Fibroblast of lung (primary cell): Measurements from ENCODE around the gene CWC25. TPM values are rescaled to one million over a fixed set of nuclear protein-coding genes. Genes with fewer than 3 reads are reported as not detected.
A peak's percentile ranks its signal among the peaks of the same experiment; 100 is the strongest.

ENCODE experiments used
- DNase-seq, 2 donors: peaks; one replicate each; pipeline versions ENCODE4 v3.0.0 to v3.0.0-alpha.2; 2010; ENCODE audit warnings: low read depth in 2 of 2
- H2AFZ ChIP-seq: 2 replicates; pipeline ENCODE4 v1.5.1; 2012; ENCODE audit warnings: low read length, control low read depth, inconsistent platforms
- H3K27ac ChIP-seq: 2 replicates; pipeline ENCODE4 v1.5.1; 2011; ENCODE audit warnings: low read length, control low read depth; ENCODE audit not compliant: insufficient read depth
- H3K27me3 ChIP-seq: 2 replicates; pipeline ENCODE4 v1.5.1; 2011; ENCODE audit warnings: mild to moderate bottlenecking, low read length; ENCODE audit not compliant: control insufficient read depth, insufficient read depth
- H3K36me3 ChIP-seq: 2 replicates; pipeline ENCODE4 v1.5.1; 2011; ENCODE audit warnings: low read length; ENCODE audit not compliant: control insufficient read depth, insufficient read depth
- H3K4me1 ChIP-seq: 2 replicates; pipeline ENCODE4 v1.5.1; 2011; ENCODE audit warnings: low read length; ENCODE audit not compliant: control insufficient read depth, insufficient read depth; ENCODE audit errors: extremely low read depth
- H3K4me2 ChIP-seq: 2 replicates; pipeline ENCODE4 v1.5.1; 2011; ENCODE audit warnings: low read length, control low read depth; ENCODE audit not compliant: insufficient read depth; ENCODE audit errors: extremely low read depth
- H3K4me3 ChIP-seq, 4 experiments: fragments of 200-600 bp in 1 of 4; sonication (generic) in 1 of 4; replicated peaks in 1 of 4; 2 replicates each; pipeline ENCODE4 v1.5.1; 2011 to 2016; ENCODE audit warnings: low read length in 4 of 4, low read depth in 3 of 4, mild to moderate bottlenecking in 3 of 4, control low read depth in 2 of 4, inconsistent platforms in 1 of 4, mixed read lengths in 1 of 4; ENCODE audit not compliant: insufficient read depth in 1 of 4; ENCODE audit errors: control extremely low read depth in 1 of 4
- H3K79me2 ChIP-seq: 2 replicates; pipeline ENCODE4 v1.5.1; 2012; ENCODE audit warnings: mild to moderate bottlenecking, low read length, inconsistent platforms; ENCODE audit not compliant: control insufficient read depth, insufficient read depth
- H3K9ac ChIP-seq: 2 replicates; pipeline ENCODE4 v1.5.1; 2011; ENCODE audit warnings: mild to moderate bottlenecking, low read length, control low read depth; ENCODE audit not compliant: insufficient read depth
- H3K9me3 ChIP-seq: 2 replicates; pipeline ENCODE4 v1.5.1; 2012; ENCODE audit warnings: low read depth, low read length; ENCODE audit not compliant: control insufficient read depth, insufficient read depth
- H4K20me1 ChIP-seq: 2 replicates; pipeline ENCODE4 v1.5.1; 2011; ENCODE audit warnings: low read length; ENCODE audit not compliant: control insufficient read depth, insufficient read depth; ENCODE audit errors: extremely low read depth
- EZH2 ChIP-seq: IDR thresholded peaks from 2 replicates; pipeline ENCODE4 v1.5.1; 2012; ENCODE audit warnings: low read length, control low read depth, mild to moderate bottlenecking; ENCODE audit errors: missing control alignments
- polyA plus RNA-seq, 2 donors: library from polyadenylated mRNA; depleted of rRNA in 1 of 2; stranded (reverse) in 1 of 2; unstranded in 1 of 2; fragments of >200 nt; gene quantifications; 2 replicates each; pipeline ENCODE4 v1.2.1, GENCODE V29; 2011 to 2012; ENCODE audit warnings: missing spikeins in 1 of 2
- total RNA-seq: library from RNA; depleted of rRNA; stranded (reverse); fragments of >200 nt; gene quantifications from 2 replicates; pipeline ENCODE4 v1.2.1, GENCODE V29; 2014
- TF ChIP-seq, protein P1 (sequence below), 2 donors: IDR thresholded peaks in 1 of 2; conservative IDR thresholded peaks in 1 of 2; 1 replicate in 1 of 2; 2 replicates in 1 of 2; pipeline ENCODE4 v1.5.1; 2011 to 2012; ENCODE audit warnings: low read length in 2 of 2, control low read depth in 1 of 2, inconsistent platforms in 1 of 2, low read depth in 1 of 2, mild to moderate bottlenecking in 1 of 2

CWC25 gene
- total and polyA plus RNA-seq, 2 donors (not counting 1 experiment from before 2014, with no cell fraction given), result 10.9 to 14.4 TPM

DNA sequence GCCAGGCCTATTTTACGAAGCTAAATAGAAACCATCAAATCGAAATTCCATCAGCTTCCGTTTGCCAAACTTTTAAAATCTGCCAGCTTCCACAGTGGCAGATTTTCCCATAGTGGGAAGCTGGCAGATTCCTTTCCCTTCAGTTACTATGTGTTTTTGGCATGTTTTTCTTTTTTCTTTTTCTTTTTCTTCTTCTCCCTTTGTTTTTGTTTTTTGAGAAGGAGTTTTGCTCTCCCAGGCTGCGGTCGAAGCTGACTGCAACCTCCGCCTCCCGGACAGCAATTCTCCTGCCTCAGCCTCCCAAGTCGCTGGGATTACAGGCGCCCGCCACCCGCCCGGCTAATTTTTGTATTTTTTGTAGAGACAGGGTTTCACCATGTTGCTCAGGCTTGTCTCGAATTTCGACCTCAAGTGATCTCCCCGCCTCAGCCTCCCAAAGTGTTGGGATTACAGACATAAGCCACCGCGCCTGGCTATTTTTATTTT lies 684 bp upstream of the CWC25 start:
- H3K79me2 ChIP-seq, result peaks cover 28% of the 10 kb centered on the region
- H3K4me3 ChIP-seq, result peak overlapping the region; percentile 96 to 99 (median 97)
- peak overlapping the region; percentile 96 for H3K9ac ChIP-seq
- TF ChIP-seq EZH2, result no peak
- TF ChIP-seq, protein P1, sequence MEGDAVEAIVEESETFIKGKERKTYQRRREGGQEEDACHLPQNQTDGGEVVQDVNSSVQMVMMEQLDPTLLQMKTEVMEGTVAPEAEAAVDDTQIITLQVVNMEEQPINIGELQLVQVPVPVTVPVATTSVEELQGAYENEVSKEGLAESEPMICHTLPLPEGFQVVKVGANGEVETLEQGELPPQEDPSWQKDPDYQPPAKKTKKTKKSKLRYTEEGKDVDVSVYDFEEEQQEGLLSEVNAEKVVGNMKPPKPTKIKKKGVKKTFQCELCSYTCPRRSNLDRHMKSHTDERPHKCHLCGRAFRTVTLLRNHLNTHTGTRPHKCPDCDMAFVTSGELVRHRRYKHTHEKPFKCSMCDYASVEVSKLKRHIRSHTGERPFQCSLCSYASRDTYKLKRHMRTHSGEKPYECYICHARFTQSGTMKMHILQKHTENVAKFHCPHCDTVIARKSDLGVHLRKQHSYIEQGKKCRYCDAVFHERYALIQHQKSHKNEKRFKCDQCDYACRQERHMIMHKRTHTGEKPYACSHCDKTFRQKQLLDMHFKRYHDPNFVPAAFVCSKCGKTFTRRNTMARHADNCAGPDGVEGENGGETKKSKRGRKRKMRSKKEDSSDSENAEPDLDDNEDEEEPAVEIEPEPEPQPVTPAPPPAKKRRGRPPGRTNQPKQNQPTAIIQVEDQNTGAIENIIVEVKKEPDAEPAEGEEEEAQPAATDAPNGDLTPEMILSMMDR (conservative IDR thresholded peaks at IDR 0.05 in 1 of 2, IDR thresholded peaks at IDR 0.05 in 1 of 2; ENCODE audit: low read depth in 1 of 2, low read length in 2 of 2), result no peak
- peaks cover 3% of the 10 kb centered on the region for H3K36me3 ChIP-seq
- H3K4me2 ChIP-seq, result peak overlapping the region; percentile 81
- no peaks in the 10 kb centered on the region for H3K9me3 ChIP-seq
- H3K27me3 ChIP-seq, result no peaks in the 10 kb centered on the region
- no peaks in the 10 kb centered on the region for H4K20me1 ChIP-seq
- no peak for DNase-seq
- H2AFZ ChIP-seq, result peak overlapping the region; percentile 79
- peak overlapping the region; percentile 99 for H3K27ac ChIP-seq
- H3K4me1 ChIP-seq, result no peaks in the 10 kb centered on the region

DNA sequence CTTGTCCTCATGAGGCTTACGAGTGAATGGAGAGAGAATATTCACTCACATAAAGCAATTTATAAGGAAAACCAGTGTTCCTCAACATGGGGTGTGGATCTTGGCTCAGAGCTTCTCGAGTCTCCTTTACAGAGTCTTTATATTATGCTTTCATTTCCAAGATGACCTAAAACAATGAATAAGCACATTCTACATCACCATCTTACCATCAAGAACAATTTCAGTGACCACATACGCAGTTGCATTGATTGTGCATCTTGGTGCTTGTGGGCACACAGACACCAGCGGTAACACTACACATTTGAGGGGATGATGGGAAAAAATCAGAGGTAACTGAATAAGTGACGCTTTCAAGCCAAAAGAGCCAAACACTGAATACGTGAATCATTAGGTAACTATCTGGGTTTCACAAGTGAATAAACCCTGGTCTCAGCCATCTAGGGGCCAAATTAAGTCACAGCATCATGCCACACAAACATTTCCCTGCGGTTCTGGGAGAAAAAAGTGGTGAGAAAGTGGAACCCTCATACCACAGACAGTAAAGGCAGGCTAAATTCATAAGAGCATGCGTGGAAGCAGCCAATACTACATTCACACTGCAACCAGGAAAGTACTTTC lies 9.4 kb downstream of the CWC25 start:
- TF ChIP-seq, protein P1 (conservative IDR thresholded peaks at IDR 0.05 in 1 of 2, IDR thresholded peaks at IDR 0.05 in 1 of 2; ENCODE audit: low read depth in 1 of 2, low read length in 2 of 2), result peak; percentile 32
- no peak for TF ChIP-seq EZH2
- Histone ChIP-seq H4K20me1 (no peaks in the 10 kb centered on the region), H3K9ac (no peak overlapping the region), H3K9me3 (no peaks in the 10 kb centered on the region), H3K36me3 (peaks cover 9% of the 10 kb centered on the region), H3K27ac (peak overlapping the region; percentile 42), H3K27me3 (no peaks in the 10 kb centered on the region), H3K4me1 (no peaks in the 10 kb centered on the region), H3K4me3 (no peak overlapping the region), H3K79me2 (peaks cover 6% of the 10 kb centered on the region), H2AFZ (no peak overlapping the region), H3K4me2 (no peak overlapping the region)
- DNase-seq, result peak; percentile 22 to 87

DNA sequence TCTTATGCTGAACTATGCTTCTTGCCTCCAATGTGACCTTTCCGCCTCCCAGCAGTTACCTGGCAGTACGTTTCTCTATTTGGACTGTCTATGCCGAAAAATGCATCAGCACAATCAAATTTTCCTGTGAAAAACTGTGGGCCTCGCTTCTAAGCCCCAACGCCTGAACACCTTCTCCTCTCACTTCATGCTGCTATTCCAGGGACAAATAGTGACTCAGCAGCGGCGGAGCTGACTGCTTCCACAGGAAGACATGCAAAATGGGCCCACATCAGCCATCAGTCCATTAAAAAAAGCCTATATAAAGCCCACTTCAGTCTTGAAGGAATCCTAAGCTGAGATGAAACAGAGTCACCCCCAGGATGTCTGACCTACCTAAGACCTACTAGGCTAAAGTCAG lies 15.3 kb downstream of the CWC25 start:
- no peak for DNase-seq
- no peak overlapping the region for H3K9ac ChIP-seq
- H3K27me3 ChIP-seq, result no peaks in the 10 kb centered on the region
- no peaks in the 10 kb centered on the region for H3K9me3 ChIP-seq
- H3K4me3 ChIP-seq, result no peak overlapping the region
- H4K20me1 ChIP-seq, result no peaks in the 10 kb centered on the region
- H3K4me1 ChIP-seq, result no peaks in the 10 kb centered on the region
- H2AFZ ChIP-seq, result no peak overlapping the region
- H3K4me2 ChIP-seq, result no peak overlapping the region
- no peak for TF ChIP-seq EZH2
- TF ChIP-seq, protein P1 (conservative IDR thresholded peaks at IDR 0.05 in 1 of 2, IDR thresholded peaks at IDR 0.05 in 1 of 2; ENCODE audit: low read depth in 1 of 2, low read length in 2 of 2), result no peak
- H3K36me3 ChIP-seq, result peaks cover 21% of the 10 kb centered on the region
- no peaks in the 10 kb centered on the region for H3K79me2 ChIP-seq
- H3K27ac ChIP-seq, result no peak overlapping the region
